ENCODE measurements around the gene PRKCZ. TPM values are rescaled to one million over a fixed set of nuclear protein-coding genes. Genes with fewer than 3 reads are reported as not detected.

PRKCZ gene
- total RNA-seq, 2 experiments from 2014 or later: 8.0 to 10.0 TPM

GRCh38 chr1:2178875-2179274, 128.7 kb downstream of the PRKCZ start:
- H3K79me2 ChIP-seq (ENCODE audit: insufficient read depth, low read depth, low read length): no peaks in the 10 kb centered on the region
- TF ChIP-seq CTCF (conservative IDR thresholded peaks at IDR 0.05; ENCODE audit: low read length): no peak
- TF ChIP-seq EZH2phosphoT487 (IDR thresholded peaks at IDR 0.05; ENCODE audit: borderline replicate concordance, low read depth, low read length): no peak
- no peak overlapping the region for H3K4me3 ChIP-seq (ENCODE audit: low read depth, low read length, poor library complexity, severe bottlenecking)
- no peak overlapping the region for H3K27ac ChIP-seq (ENCODE audit: low read depth, low read length, poor library complexity, severe bottlenecking)
- intact Hi-C loops (cut with micrococcal nuclease; ENCODE audit: unreplicated experiment): no loop called here
- POLR2A ChIA-PET: no interaction called here
- no peaks in the 10 kb centered on the region for H3K9me2 ChIP-seq (ENCODE audit: insufficient read depth, low read length)
- no peak overlapping the region for H3K4me2 ChIP-seq (ENCODE audit: low read length)
- no peak for DNase-seq (ENCODE audit: low spot score)
- H2AFZ ChIP-seq (ENCODE audit: low read length): no peak overlapping the region
- CTCF ChIA-PET (ENCODE audit: unreplicated experiment): no interaction called here
- no TSS peak for BruUV-seq (replicated peaks)
- H3K4me1 ChIP-seq (ENCODE audit: insufficient read depth, low read length, poor library complexity, severe bottlenecking): no peaks in the 10 kb centered on the region
- H4K20me1 ChIP-seq (ENCODE audit: insufficient read depth, low read length): no peaks in the 10 kb centered on the region
- H3K36me3 ChIP-seq (ENCODE audit: insufficient read depth, low read length): no peaks in the 10 kb centered on the region
- no peaks in the 10 kb centered on the region for H3K9me3 ChIP-seq (ENCODE audit: low read length)

GRCh38 chr1:2179283-2180013, 129.2 kb downstream of the PRKCZ start:
- no peaks in the 10 kb centered on the region for H4K20me1 ChIP-seq (ENCODE audit: insufficient read depth, low read length)
- no peak overlapping the region for H3K4me3 ChIP-seq (ENCODE audit: low read depth, low read length, poor library complexity, severe bottlenecking)
- H3K4me1 ChIP-seq (ENCODE audit: insufficient read depth, low read length, poor library complexity, severe bottlenecking): no peaks in the 10 kb centered on the region
- H3K79me2 ChIP-seq (ENCODE audit: insufficient read depth, low read depth, low read length): no peaks in the 10 kb centered on the region
- H3K9me2 ChIP-seq (ENCODE audit: insufficient read depth, low read length): no peaks in the 10 kb centered on the region
- ChIA-PET POLR2A (no interaction called here), CTCF (ENCODE audit: unreplicated experiment) (no interaction called here)
- TF ChIP-seq CTCF (conservative IDR thresholded peaks at IDR 0.05; ENCODE audit: low read length): no peak
- no peak for TF ChIP-seq EZH2phosphoT487 (IDR thresholded peaks at IDR 0.05; ENCODE audit: borderline replicate concordance, low read depth, low read length)
- no TSS peak for BruUV-seq (replicated peaks)
- no peak overlapping the region for H2AFZ ChIP-seq (ENCODE audit: low read length)
- intact Hi-C loops (cut with micrococcal nuclease; ENCODE audit: unreplicated experiment): no loop called here
- no peak overlapping the region for H3K27ac ChIP-seq (ENCODE audit: low read depth, low read length, poor library complexity, severe bottlenecking)
- H3K9me3 ChIP-seq (ENCODE audit: low read length): no peaks in the 10 kb centered on the region
- no peak overlapping the region for H3K4me2 ChIP-seq (ENCODE audit: low read length)
- H3K36me3 ChIP-seq (ENCODE audit: insufficient read depth, low read length): no peaks in the 10 kb centered on the region
- DNase-seq (ENCODE audit: low spot score): no peak
